CD14-positive monocyte (primary cell): ENCODE results near the gene CENPM. TPM values are rescaled to one million over a fixed set of nuclear protein-coding genes. Genes with fewer than 3 reads are reported as not detected.

Experiments used
- DNase-seq, 3 donors: peaks; one replicate each; pipeline ENCODE4 v3.0.0-alpha.2; 2011 to 2022
- H2AFZ ChIP-seq: 2 replicates; pipeline ENCODE4 v1.6.0; 2012; ENCODE audit warnings: mild to moderate bottlenecking, low read depth, low read length, inconsistent platforms; ENCODE audit not compliant: insufficient read depth, poor library complexity, severe bottlenecking
- H3K27ac ChIP-seq, 2 donors: 1 replicate in 1 of 2; 2 replicates in 1 of 2; pipeline ENCODE4 v1.5.1; 2012 to 2013; ENCODE audit warnings: low read length in 2 of 2, control low read depth in 1 of 2, inconsistent platforms in 1 of 2, low read depth in 1 of 2, mild to moderate bottlenecking in 1 of 2
- H3K27me3 ChIP-seq, 2 donors: one replicate each; pipeline versions ENCODE4 v1.6.0 to v1.6.1; 2011 to 2013; ENCODE audit warnings: low read length in 2 of 2; ENCODE audit not compliant: control insufficient read depth in 2 of 2, insufficient read depth in 2 of 2
- H3K36me3 ChIP-seq, 2 donors: replicated peaks in 1 of 2; 1 replicate in 1 of 2; 2 replicates in 1 of 2; pipeline versions ENCODE4 v1.5.1 to v1.6.1; 2012 to 2013; ENCODE audit warnings: low read length in 2 of 2, control low read depth in 1 of 2, inconsistent platforms in 1 of 2, mild to moderate bottlenecking in 1 of 2; ENCODE audit not compliant: insufficient read depth in 2 of 2, control insufficient read depth in 1 of 2
- H3K4me1 ChIP-seq, 2 donors: 1 replicate in 1 of 2; 2 replicates in 1 of 2; pipeline versions ENCODE4 v1.5.1 to v1.6.1; 2012 to 2013; ENCODE audit warnings: low read length in 2 of 2, control low read depth in 1 of 2, inconsistent platforms in 1 of 2, mild to moderate bottlenecking in 1 of 2, moderate library complexity in 1 of 2; ENCODE audit not compliant: insufficient read depth in 2 of 2, control insufficient read depth in 1 of 2
- H3K4me2 ChIP-seq: replicated peaks from 2 replicates; pipeline ENCODE3; 2012; ENCODE audit warnings: low read length, moderate library complexity, mild to moderate bottlenecking; ENCODE audit not compliant: poor library complexity, severe bottlenecking; ENCODE audit errors: extremely low read depth
- H3K4me3 ChIP-seq, 3 experiments: fragments of 200-600 bp in 1 of 3; sonication (generic) in 1 of 3; replicated peaks in 1 of 3; 1 replicate in 2 of 3; 2 replicates in 1 of 3; pipeline ENCODE4 v1.5.1; 2011 to 2013; ENCODE audit warnings: low read length in 3 of 3, mild to moderate bottlenecking in 3 of 3, control low read depth in 2 of 3, low read depth in 2 of 3, inconsistent platforms in 1 of 3, moderate library complexity in 1 of 3
- H3K79me2 ChIP-seq: 2 replicates; pipeline ENCODE4 v1.6.0; 2012; ENCODE audit warnings: mild to moderate bottlenecking, control low read depth, inconsistent platforms, low read length, moderate library complexity; ENCODE audit not compliant: insufficient read depth
- H3K9ac ChIP-seq: 2 replicates; pipeline ENCODE4 v1.6.0; 2017; ENCODE audit warnings: low read length, mild to moderate bottlenecking; ENCODE audit not compliant: insufficient read depth, poor library complexity, severe bottlenecking
- H3K9me3 ChIP-seq, 2 donors: replicated peaks in 1 of 2; 1 replicate in 1 of 2; 2 replicates in 1 of 2; pipeline versions ENCODE4 v1.5.1 to v1.6.1; 2012 to 2013; ENCODE audit warnings: low read length in 2 of 2, control low read depth in 1 of 2; ENCODE audit not compliant: control insufficient read depth in 1 of 2, insufficient read depth in 1 of 2
- H4K20me1 ChIP-seq: 2 replicates; pipeline ENCODE4 v1.6.0; 2012; ENCODE audit warnings: mild to moderate bottlenecking, low read length, control low read depth, moderate library complexity; ENCODE audit not compliant: insufficient read depth
- H3K27ac Mint-ChIP-seq, 7 donors: one replicate each; pipeline ENCODE4 v1.8.0; 2020; ENCODE audit warnings: mild to moderate bottlenecking in 7 of 7, mixed read lengths in 7 of 7, moderate library complexity in 6 of 7, inconsistent platforms in 2 of 7
- H3K27me3 Mint-ChIP-seq, 3 donors: one replicate each; pipeline ENCODE4 v1.8.0; 2021 to 2022; ENCODE audit warnings: low read depth in 3 of 3, mild to moderate bottlenecking in 3 of 3, mixed read lengths in 3 of 3, moderate library complexity in 3 of 3, inconsistent platforms in 1 of 3
- H3K36me3 Mint-ChIP-seq, 2 donors: one replicate each; pipeline ENCODE4 v1.8.0; 2020; ENCODE audit warnings: mixed read lengths in 2 of 2, inconsistent platforms in 1 of 2, mild to moderate bottlenecking in 1 of 2
- H3K4me1 Mint-ChIP-seq: one replicate; pipeline ENCODE4 v1.8.0; 2020; ENCODE audit warnings: mild to moderate bottlenecking, mixed read lengths
- H3K4me3 Mint-ChIP-seq, 2 donors: one replicate each; pipeline ENCODE4 v1.8.0; 2020; ENCODE audit warnings: mild to moderate bottlenecking in 2 of 2, mixed read lengths in 2 of 2, moderate library complexity in 1 of 2
- H3K9me3 Mint-ChIP-seq, 7 donors: one replicate each; pipeline ENCODE4 v1.8.0; 2020 to 2022; ENCODE audit warnings: mixed read lengths in 7 of 7, mild to moderate bottlenecking in 6 of 7, moderate library complexity in 6 of 7, inconsistent platforms in 2 of 7
- CTCF ChIP-seq: fragments of 200-600 bp; IDR thresholded peaks from one replicate; pipeline ENCODE4 v1.8.0; 2022; ENCODE audit warnings: antibody characterized with exemption, mild to moderate bottlenecking
- WGBS: methylation state at CpG from one replicate; pipeline ENCODE4 v1.1.5; 2013; ENCODE audit warnings: missing lambda C conversion rate; ENCODE audit not compliant: insufficient coverage; 5-methylcytosine and 5-hydroxymethylcytosine counted together
- intact Hi-C, 2 donors: fragments of 100-400 bp; cut with micrococcal nuclease; formaldehyde crosslinking; loops; one replicate each; pipeline versions ENCODE4 v1.15.0 to v1.15.1; 2023
- polyA plus RNA-seq, 3 donors: library from polyadenylated mRNA; depleted of rRNA in 1 of 3; unstranded in 2 of 3; stranded (reverse) in 1 of 3; fragments of 300-500 nt in 2 of 3; fragments of >200 nt in 1 of 3; fragmentation: Illumina TruSeq in 2 of 3; gene quantifications; 1 replicate in 2 of 3; 2 replicates in 1 of 3; pipeline ENCODE4 v1.2.3, GENCODE V29; 2012 to 2021

CENPM gene
- polyA plus RNA-seq, 3 donors: 0.20 TPM; not detected in 2

DNA sequence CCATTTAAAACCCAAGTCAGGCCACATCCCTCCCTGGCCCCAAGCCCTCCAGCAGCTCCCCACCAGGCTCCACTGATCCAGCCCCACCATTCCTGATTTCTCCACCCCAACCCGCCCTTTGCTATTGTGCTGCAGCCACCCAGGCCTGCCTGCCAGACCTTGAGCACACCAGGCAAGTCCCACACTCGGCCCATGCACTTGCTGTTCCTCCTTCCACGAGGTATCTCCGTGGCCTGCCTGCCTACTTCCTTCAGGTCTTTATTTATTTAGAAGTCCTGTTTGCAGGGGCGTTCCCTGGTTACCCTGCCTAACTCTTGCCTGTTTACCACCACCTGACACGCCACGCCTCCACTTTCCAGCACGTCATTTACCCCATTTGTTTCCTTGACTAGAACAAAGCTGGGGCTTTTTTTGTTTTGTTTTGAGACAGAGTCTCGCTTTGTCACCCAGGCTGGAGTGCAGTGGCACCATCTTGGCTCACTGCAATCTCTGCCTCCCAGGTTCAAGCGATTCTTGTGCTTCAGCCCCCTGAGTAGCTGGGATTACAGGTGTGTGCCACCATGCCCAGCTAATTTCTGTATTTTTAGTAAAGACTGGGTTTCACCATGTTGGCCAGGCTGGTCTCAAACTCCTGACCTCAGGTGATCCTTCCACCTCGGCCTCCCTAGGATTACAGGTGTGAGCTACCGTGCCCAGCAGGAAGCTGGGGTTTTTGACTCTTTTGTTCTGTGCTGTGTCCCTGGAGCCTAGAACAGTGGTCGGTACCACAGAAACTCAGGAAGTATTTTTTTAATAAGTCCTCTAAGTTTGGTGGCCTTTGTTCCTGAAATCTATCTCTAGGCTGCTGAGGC lies 6.7 kb downstream of the CENPM start:
- Mint-ChIP-seq H3K36me3 (peaks cover 16 to 47% of the 10 kb centered on the region in 2 donors), H3K27me3 (peaks cover 0 to 3% (median 0%) of the 10 kb centered on the region in 3 donors), H3K9me3 (peaks cover 0 to 3% (median 0%) of the 10 kb centered on the region in 7 donors), H3K27ac (peak overlapping the region; percentile 6 to 91 (median 72)), H3K4me1 (peaks cover 25% of the 10 kb centered on the region), H3K4me3 (no peak overlapping the region)
- peak overlapping the region; percentile 60 for H2AFZ ChIP-seq
- H3K27ac ChIP-seq: no peak overlapping the region
- H3K27me3 ChIP-seq: no peaks in the 10 kb centered on the region
- no peak overlapping the region for H3K4me3 ChIP-seq
- no peak overlapping the region for H3K4me2 ChIP-seq
- H3K9me3 ChIP-seq: no peaks in the 10 kb centered on the region
- H3K9ac ChIP-seq: no peak overlapping the region
- peaks cover 10 to 17% of the 10 kb centered on the region in 2 donors for H3K4me1 ChIP-seq
- H4K20me1 ChIP-seq: no peaks in the 10 kb centered on the region
- peak in 1 of 3 donors; percentile 24 for DNase-seq
- TF ChIP-seq CTCF: no peak
- intact Hi-C loops: loop anchor here (2.0 to 5.0 kb wide), 3 partner anchors 108 to 273 kb away; partner anchors contain the start of gene SREBF2 (in 1 of the 2)
- H3K36me3 ChIP-seq: peaks cover 7 to 15% of the 10 kb centered on the region in 2 donors
- peaks cover 3% of the 10 kb centered on the region for H3K79me2 ChIP-seq
- 67% methylated on average over 7 of the region's 13 CpGs for WGBS

DNA sequence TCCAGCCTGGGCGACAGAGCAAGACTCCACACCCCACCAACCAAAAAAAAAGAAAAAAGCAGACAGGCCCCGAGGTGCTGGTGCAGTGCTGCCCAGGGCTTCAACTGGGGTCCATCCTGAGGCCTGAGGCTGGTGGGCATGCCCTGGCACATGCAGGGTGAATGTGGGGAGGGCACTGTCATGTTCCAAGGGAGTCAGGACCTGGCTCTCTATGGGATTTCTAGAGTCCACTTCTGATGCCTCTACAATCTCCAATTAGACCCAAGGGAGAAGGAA lies 10.1 kb downstream of the CENPM start:
- no CpG with 5 or more reads among the region's 2 CpGs for WGBS
- Histone ChIP-seq H2AFZ (no peak overlapping the region), H3K36me3 (peaks cover 7 to 15% of the 10 kb centered on the region in 2 donors), H3K4me1 (peaks cover 3 to 9% of the 10 kb centered on the region in 2 donors), H3K4me3 (no peak overlapping the region), H3K9ac (no peak overlapping the region), H3K9me3 (no peaks in the 10 kb centered on the region), H3K79me2 (no peaks in the 10 kb centered on the region), H3K27me3 (no peaks in the 10 kb centered on the region), H3K4me2 (no peak overlapping the region), H4K20me1 (no peaks in the 10 kb centered on the region), H3K27ac (no peak overlapping the region)
- peak overlapping the region in 1 of 7 donors; percentile 7 for H3K27ac Mint-ChIP-seq
- peaks cover 12 to 36% of the 10 kb centered on the region in 2 donors for H3K36me3 Mint-ChIP-seq
- H3K27me3 Mint-ChIP-seq: peaks cover 0 to 3% (median 0%) of the 10 kb centered on the region in 3 donors
- intact Hi-C loops: no loop called here
- peaks cover 0 to 3% (median 0%) of the 10 kb centered on the region in 7 donors for H3K9me3 Mint-ChIP-seq
- H3K4me1 Mint-ChIP-seq: peaks cover 17% of the 10 kb centered on the region
- no peak for DNase-seq
- no peak for TF ChIP-seq CTCF
- H3K4me3 Mint-ChIP-seq: no peak overlapping the region
